Measurements from ENCODE around the gene DRAM2. TPM values are rescaled to one million over a fixed set of nuclear protein-coding genes. Genes with fewer than 3 reads are reported as not detected.
"Not testable (repeated sequence)": the region's sequence is repeated elsewhere in the genome, so short reads cannot be mapped to it uniquely, and the experiment has no call there.

Gene DRAM2
- total RNA-seq, 1 donor from 2014 or later, result 33.9 TPM

DNA sequence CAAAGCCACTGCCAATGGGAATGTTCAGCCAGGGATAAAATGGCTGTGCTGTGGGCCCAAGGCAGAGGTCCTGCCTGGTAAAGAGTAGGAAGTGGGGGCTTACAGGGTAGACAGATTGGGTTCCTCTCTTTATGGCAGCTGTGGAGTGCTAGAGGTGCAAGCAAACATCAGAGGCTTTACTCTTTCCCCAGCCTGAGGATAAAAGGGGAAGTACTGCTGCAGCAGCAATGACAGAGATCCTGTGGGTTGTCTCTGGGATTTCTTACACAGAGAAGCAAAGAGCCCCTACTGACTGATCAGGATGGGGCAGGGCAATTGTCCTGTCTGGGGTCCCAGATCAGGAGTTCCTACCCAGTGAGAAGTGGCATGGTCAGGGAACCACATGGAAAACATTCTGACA lies 54.2 kb downstream of the DRAM2 start:
- no peak for DNase-seq (ENCODE audit: low read depth)
- Histone ChIP-seq H4K20me1 (ENCODE audit: insufficient read depth, low read length) (no peaks in the 10 kb centered on the region), H3K9me3 (ENCODE audit: insufficient read depth, low read depth, low read length) (no peaks in the 10 kb centered on the region), H3K36me3 (ENCODE audit: insufficient read depth, low read length) (no peaks in the 10 kb centered on the region), H3K4me3 (ENCODE audit: insufficient read depth, low read depth, low read length) (no peak overlapping the region), H3K79me2 (ENCODE audit: insufficient read depth, low read length) (no peaks in the 10 kb centered on the region), H3K27me3 (ENCODE audit: insufficient read depth, low read length) (no peaks in the 10 kb centered on the region), H3K9ac (ENCODE audit: low read length) (no peak overlapping the region), H3K4me1 (ENCODE audit: insufficient read depth, low read length) (no peaks in the 10 kb centered on the region), H3K27ac (ENCODE audit: low read depth, low read length) (no peak overlapping the region), H2AFZ (ENCODE audit: low read depth, low read length) (no peak overlapping the region), H3K4me2 (ENCODE audit: low read length) (no peak overlapping the region)
- Mint-ChIP-seq H3K4me3 (ENCODE audit: unreplicated experiment) (no peak overlapping the region), H3K27ac (ENCODE audit: unreplicated experiment) (no peak overlapping the region), H3K36me3 (ENCODE audit: low read depth, unreplicated experiment) (peaks cover 3% of the 10 kb centered on the region), H3K27me3 (ENCODE audit: low read depth, unreplicated experiment) (no peaks in the 10 kb centered on the region), H3K9me3 (ENCODE audit: unreplicated experiment) (peaks cover 11% of the 10 kb centered on the region), H3K4me1 (ENCODE audit: low read depth, unreplicated experiment) (no peaks in the 10 kb centered on the region)
- FAIRE-seq, result no peak
- TF ChIP-seq EZH2 (IDR thresholded peaks at IDR 0.05; ENCODE audit: insufficient read depth, low read length), result no peak
- TF ChIP-seq, protein P1, sequence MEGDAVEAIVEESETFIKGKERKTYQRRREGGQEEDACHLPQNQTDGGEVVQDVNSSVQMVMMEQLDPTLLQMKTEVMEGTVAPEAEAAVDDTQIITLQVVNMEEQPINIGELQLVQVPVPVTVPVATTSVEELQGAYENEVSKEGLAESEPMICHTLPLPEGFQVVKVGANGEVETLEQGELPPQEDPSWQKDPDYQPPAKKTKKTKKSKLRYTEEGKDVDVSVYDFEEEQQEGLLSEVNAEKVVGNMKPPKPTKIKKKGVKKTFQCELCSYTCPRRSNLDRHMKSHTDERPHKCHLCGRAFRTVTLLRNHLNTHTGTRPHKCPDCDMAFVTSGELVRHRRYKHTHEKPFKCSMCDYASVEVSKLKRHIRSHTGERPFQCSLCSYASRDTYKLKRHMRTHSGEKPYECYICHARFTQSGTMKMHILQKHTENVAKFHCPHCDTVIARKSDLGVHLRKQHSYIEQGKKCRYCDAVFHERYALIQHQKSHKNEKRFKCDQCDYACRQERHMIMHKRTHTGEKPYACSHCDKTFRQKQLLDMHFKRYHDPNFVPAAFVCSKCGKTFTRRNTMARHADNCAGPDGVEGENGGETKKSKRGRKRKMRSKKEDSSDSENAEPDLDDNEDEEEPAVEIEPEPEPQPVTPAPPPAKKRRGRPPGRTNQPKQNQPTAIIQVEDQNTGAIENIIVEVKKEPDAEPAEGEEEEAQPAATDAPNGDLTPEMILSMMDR (IDR thresholded peaks at IDR 0.05; ENCODE audit: insufficient read depth, low read depth, low read length), result no peak

DNA sequence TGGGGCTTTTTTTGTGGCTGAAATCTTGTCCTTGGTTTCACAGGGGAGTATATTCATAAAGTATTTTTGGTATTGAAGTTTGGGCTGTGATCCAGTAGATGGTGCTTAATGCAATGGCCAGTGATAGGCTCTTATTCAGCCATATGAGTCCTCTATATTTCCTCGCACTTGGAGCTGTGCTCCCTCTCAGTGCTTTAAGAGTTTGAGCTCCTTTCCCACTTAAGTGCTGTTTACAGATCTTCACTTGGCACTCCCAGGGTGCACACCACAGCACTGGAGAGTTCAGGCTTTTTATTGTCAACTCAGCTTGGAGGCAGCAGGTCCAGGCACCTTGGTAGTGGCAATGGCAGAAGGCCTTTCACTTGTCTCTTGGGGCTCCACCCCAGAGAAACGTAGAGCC lies 54.9 kb downstream of the DRAM2 start:
- Histone ChIP-seq H3K4me3 (ENCODE audit: insufficient read depth, low read depth, low read length) (no peak overlapping the region), H3K27me3 (ENCODE audit: insufficient read depth, low read length) (no peaks in the 10 kb centered on the region), H3K36me3 (ENCODE audit: insufficient read depth, low read length) (no peaks in the 10 kb centered on the region), H2AFZ (ENCODE audit: low read depth, low read length) (no peak overlapping the region), H4K20me1 (ENCODE audit: insufficient read depth, low read length) (no peaks in the 10 kb centered on the region), H3K4me1 (ENCODE audit: insufficient read depth, low read length) (no peaks in the 10 kb centered on the region), H3K9me3 (ENCODE audit: insufficient read depth, low read depth, low read length) (no peaks in the 10 kb centered on the region), H3K27ac (ENCODE audit: low read depth, low read length) (no peak overlapping the region), H3K9ac (ENCODE audit: low read length) (no peak overlapping the region), H3K79me2 (ENCODE audit: insufficient read depth, low read length) (no peaks in the 10 kb centered on the region), H3K4me2 (ENCODE audit: low read length) (no peak overlapping the region)
- no peak overlapping the region for H3K4me3 Mint-ChIP-seq (ENCODE audit: unreplicated experiment)
- peaks cover 3% of the 10 kb centered on the region for H3K36me3 Mint-ChIP-seq (ENCODE audit: low read depth, unreplicated experiment)
- H3K4me1 Mint-ChIP-seq (ENCODE audit: low read depth, unreplicated experiment), result no peaks in the 10 kb centered on the region
- peaks cover 10% of the 10 kb centered on the region for H3K9me3 Mint-ChIP-seq (ENCODE audit: unreplicated experiment)
- TF ChIP-seq EZH2 (IDR thresholded peaks at IDR 0.05; ENCODE audit: insufficient read depth, low read length), result no peak
- TF ChIP-seq, protein P1 (IDR thresholded peaks at IDR 0.05; ENCODE audit: insufficient read depth, low read depth, low read length), result no peak
- H3K27me3 Mint-ChIP-seq (ENCODE audit: low read depth, unreplicated experiment), result no peaks in the 10 kb centered on the region
- H3K27ac Mint-ChIP-seq (ENCODE audit: unreplicated experiment), result no peak overlapping the region
- DNase-seq (ENCODE audit: low read depth), result no peak
- FAIRE-seq, result no peak

DNA sequence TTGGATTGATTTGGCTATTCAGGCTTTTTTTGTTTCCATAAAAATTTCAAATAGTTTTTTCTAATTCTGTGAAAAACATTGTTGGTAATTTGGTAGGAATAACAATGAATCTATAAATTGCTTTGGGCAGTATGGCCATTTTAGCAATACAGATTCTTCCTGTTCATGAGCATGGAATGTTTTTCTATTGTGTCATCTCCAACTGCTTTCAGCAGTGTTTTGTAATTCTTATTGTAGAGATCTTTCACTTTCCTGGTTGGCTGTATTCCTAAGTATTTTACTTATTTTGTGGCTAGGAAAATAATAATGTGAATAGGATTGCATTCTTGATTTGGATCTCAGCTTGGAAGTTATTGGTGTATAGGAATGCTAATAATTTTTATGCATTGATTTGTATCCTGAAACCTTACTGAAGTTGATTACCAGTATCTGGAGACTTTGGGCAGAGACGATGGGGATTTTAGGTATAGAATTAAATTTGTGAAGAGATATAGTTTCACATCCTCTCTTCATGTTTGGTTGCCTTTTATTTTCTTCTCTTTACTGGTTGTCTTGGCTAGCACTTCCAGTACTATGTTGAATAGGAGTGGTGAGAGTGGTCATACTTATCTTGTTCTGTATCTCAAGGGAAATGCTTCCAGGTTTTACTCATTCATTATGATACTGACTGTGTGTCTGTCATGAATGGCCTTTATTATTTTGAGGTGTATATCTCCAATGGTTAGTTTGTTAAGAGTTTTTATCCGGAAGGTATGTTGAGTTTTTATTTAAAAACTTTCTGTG lies 57.3 kb downstream of the DRAM2 start:
- no peaks in the 10 kb centered on the region for H3K36me3 ChIP-seq (ENCODE audit: insufficient read depth, low read length)
- FAIRE-seq (peak; percentile 13), DNase-seq (ENCODE audit: low read depth) (peak; percentile 27)
- H2AFZ ChIP-seq (ENCODE audit: low read depth, low read length), result no peak overlapping the region
- Mint-ChIP-seq H3K9me3 (ENCODE audit: unreplicated experiment) (peaks cover 12% of the 10 kb centered on the region), H3K4me1 (ENCODE audit: low read depth, unreplicated experiment) (no peaks in the 10 kb centered on the region), H3K4me3 (ENCODE audit: unreplicated experiment) (no peak overlapping the region), H3K27ac (ENCODE audit: unreplicated experiment) (no peak overlapping the region), H3K36me3 (ENCODE audit: low read depth, unreplicated experiment) (no peaks in the 10 kb centered on the region), H3K27me3 (ENCODE audit: low read depth, unreplicated experiment) (no peaks in the 10 kb centered on the region)
- H4K20me1 ChIP-seq (ENCODE audit: insufficient read depth, low read length), result no peaks in the 10 kb centered on the region
- H3K9me3 ChIP-seq (ENCODE audit: insufficient read depth, low read depth, low read length), result no peaks in the 10 kb centered on the region
- no peak overlapping the region for H3K9ac ChIP-seq (ENCODE audit: low read length)
- TF ChIP-seq EZH2 (IDR thresholded peaks at IDR 0.05; ENCODE audit: insufficient read depth, low read length), result no peak
- TF ChIP-seq, protein P1 (IDR thresholded peaks at IDR 0.05; ENCODE audit: insufficient read depth, low read depth, low read length), result no peak
- peak overlapping the region; percentile 22 for H3K27ac ChIP-seq (ENCODE audit: low read depth, low read length)
- H3K4me1 ChIP-seq (ENCODE audit: insufficient read depth, low read length), result no peaks in the 10 kb centered on the region
- H3K79me2 ChIP-seq (ENCODE audit: insufficient read depth, low read length), result no peaks in the 10 kb centered on the region
- no peak overlapping the region for H3K4me3 ChIP-seq (ENCODE audit: insufficient read depth, low read depth, low read length)
- H3K27me3 ChIP-seq (ENCODE audit: insufficient read depth, low read length), result no peaks in the 10 kb centered on the region
- H3K4me2 ChIP-seq (ENCODE audit: low read length), result peak overlapping the region; percentile 62

DNA sequence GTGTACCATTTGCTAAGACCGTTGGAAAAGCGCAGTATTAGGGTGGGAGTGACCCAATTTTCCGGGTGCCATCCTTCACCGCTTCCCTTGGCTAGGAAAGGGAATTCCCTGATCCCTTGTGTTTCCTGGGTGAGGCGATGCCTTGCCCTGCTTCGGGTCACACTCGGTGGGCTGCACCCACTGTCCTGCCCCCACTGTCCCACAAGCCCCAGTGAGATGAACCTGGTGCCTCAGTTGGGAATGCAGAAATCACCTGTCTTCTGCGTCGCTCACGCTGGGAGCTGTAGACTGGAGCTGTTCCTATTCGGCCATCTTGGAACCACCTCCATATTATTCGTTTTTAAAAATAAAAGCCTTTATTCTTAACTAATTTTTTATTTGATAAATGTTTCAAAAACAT lies 60.6 kb downstream of the DRAM2 start:
- H3K4me1 ChIP-seq (ENCODE audit: insufficient read depth, low read length); H3K9me3 ChIP-seq (ENCODE audit: insufficient read depth, low read depth, low read length); H3K4me2 ChIP-seq (ENCODE audit: low read length); H3K4me3 ChIP-seq (ENCODE audit: insufficient read depth, low read depth, low read length); H2AFZ ChIP-seq (ENCODE audit: low read depth, low read length); H3K27ac Mint-ChIP-seq (ENCODE audit: unreplicated experiment); H3K27ac ChIP-seq (ENCODE audit: low read depth, low read length); H3K79me2 ChIP-seq (ENCODE audit: insufficient read depth, low read length); H3K36me3 ChIP-seq (ENCODE audit: insufficient read depth, low read length); H4K20me1 ChIP-seq (ENCODE audit: insufficient read depth, low read length); H3K36me3 Mint-ChIP-seq (ENCODE audit: low read depth, unreplicated experiment); H3K9ac ChIP-seq (ENCODE audit: low read length); DNase-seq (ENCODE audit: low read depth); H3K4me1 Mint-ChIP-seq (ENCODE audit: low read depth, unreplicated experiment); H3K27me3 Mint-ChIP-seq (ENCODE audit: low read depth, unreplicated experiment); H3K4me3 Mint-ChIP-seq (ENCODE audit: unreplicated experiment); H3K27me3 ChIP-seq (ENCODE audit: insufficient read depth, low read length); FAIRE-seq: not testable (repeated sequence)
- H3K9me3 Mint-ChIP-seq (ENCODE audit: unreplicated experiment), result peaks cover 15% of the 10 kb centered on the region
